ENCODE results near the gene HOXB8.

GRCh38 chr17:48620461-48621139, 5.5 kb upstream of the HOXB8 start:
- TF ChIP-seq POLR2A (IDR thresholded peaks at IDR 0.05) (no peak), CTCF (IDR thresholded peaks at IDR 0.05) (no peak), POLR2AphosphoS5 (IDR thresholded peaks at IDR 0.05) (no peak)

Measured in prostate gland (tissue), 2 donors.